Omental fat pad (tissue), 4 donors: ENCODE data around the gene SMTNL2. TPM values are rescaled to one million over a fixed set of nuclear protein-coding genes. Genes with fewer than 3 reads are reported as not detected.
"Not testable (repeated sequence)": the region's sequence is repeated elsewhere in the genome, so short reads cannot be mapped to it uniquely, and the experiment has no call there.

Experiments used
- ATAC-seq: fragments of 150-250 bp; one replicate; pipeline ENCODE4 v1.9.1; 2016; ENCODE audit warnings: mild to moderate bottlenecking, moderate library complexity; ENCODE audit not compliant: low FRiP score
- DNase-seq: peaks from one replicate; pipeline ENCODE4 v3.0.0-alpha.2; 2019; ENCODE audit warnings: low spot score
- CTCF ChIP-seq, 3 donors: fragments of 450-650 bp; IDR thresholded peaks; one replicate each; pipeline ENCODE4 v1.5.1; 2016 to 2017; ENCODE audit warnings: antibody characterized with exemption in 3 of 3, mild to moderate bottlenecking in 3 of 3, moderate library complexity in 2 of 3
- small RNA-seq: library from RNA; depleted of rRNA; stranded (forward); fragments of <200 nt; gene quantifications from one replicate; pipeline ENCODE3, GENCODE V24; 2016
- total RNA-seq, 4 donors: library from RNA; depleted of rRNA; stranded (reverse); fragments of >200 nt; gene quantifications; one replicate each; pipeline ENCODE4 v1.1.0, GENCODE V29; 2016

SMTNL2 gene
- total RNA-seq, 4 donors from 2014 or later: 2.8 to 14.2 (median 8.4) TPM

- ATAC-seq: no peak
- TF ChIP-seq CTCF (IDR thresholded peaks at IDR 0.05): no peak
- no peak for DNase-seq
These were observed 61.3 kb downstream of the SMTNL2 start for GRCh38 chr17:4645642-4646041.

GRCh38 chr17:4648741-4649140 is 64.4 kb downstream of the SMTNL2 start:
- no peak for TF ChIP-seq CTCF (IDR thresholded peaks at IDR 0.05)
- ATAC-seq (no peak), DNase-seq (no peak)

GRCh38 chr17:4652997-4653396 is 68.7 kb downstream of the SMTNL2 start:
- no peak for TF ChIP-seq CTCF (IDR thresholded peaks at IDR 0.05)
- ATAC-seq (no peak), DNase-seq (no peak)

- DNase-seq, ATAC-seq: not testable (repeated sequence)
These were observed 71.6 kb downstream of the SMTNL2 start for GRCh38 chr17:4655933-4656332.

- TF ChIP-seq CTCF (IDR thresholded peaks at IDR 0.05): no peak
- peak; percentile 65 for ATAC-seq
- no peak for DNase-seq
These were observed 73.3 kb downstream of the SMTNL2 start for GRCh38 chr17:4657678-4658077.

Small RNAs within 50 kb of the gene (small RNA-seq; reads per million reads assigned to genes)
- not detected for gene RNU6-955P

Other genes starting within 250 kb of the SMTNL2 start
- gene UBE2G1, start 217.9 kb upstream of the SMTNL2 start, total RNA-seq: 10 to 100 TPM; 34.7 to 45.6 (median 40.3) TPM
- gene SPNS3, start 150.6 kb upstream of the SMTNL2 start, total RNA-seq: 1 to 10 TPM in 1 of 4 donors, under 1 TPM in 1, not detected in 2; 0.47 to 1.0 TPM
- 10 to 100 TPM in 3 of 4 donors, 1 to 10 TPM in 1; 6.0 to 46.0 (median 22.6) TPM for gene SPNS2, start 85.6 kb upstream of the SMTNL2 start, total RNA-seq
- 100 to 1,000 TPM in 1 of 4 donors, 10 to 100 TPM in 3; 33.1 to 142 (median 39.1) TPM for gene MYBBP1A, start 29.1 kb upstream of the SMTNL2 start, total RNA-seq
- under 1 TPM in 1 of 4 donors, not detected in 3; 0.37 TPM for gene GGT6, start 24.0 kb upstream of the SMTNL2 start, total RNA-seq
- 100 to 1,000 TPM in 2 of 4 donors, 10 to 100 TPM in 1, not detected in 1; 24.4 to 379 (median 119) TPM for gene ALOX15, start 57.1 kb downstream of the SMTNL2 start, total RNA-seq
- 10 to 100 TPM; 13.1 to 24.4 (median 15.0) TPM for gene PELP1, start 119.6 kb downstream of the SMTNL2 start, total RNA-seq
- 100 to 1,000 TPM in 1 of 4 donors, 10 to 100 TPM in 3; 43.4 to 111 (median 78.6) TPM for gene ARRB2, start 126.1 kb downstream of the SMTNL2 start, total RNA-seq
- gene MED11, start 146.9 kb downstream of the SMTNL2 start, total RNA-seq: 10 to 100 TPM; 21.6 to 27.5 (median 26.7) TPM
- gene ZMYND15, start 155.3 kb downstream of the SMTNL2 start, total RNA-seq: 1 to 10 TPM in 2 of 4 donors, under 1 TPM in 1, not detected in 1; 0.46 to 4.1 (median 1.9) TPM
- 10 to 100 TPM; 16.6 to 92.1 (median 26.5) TPM for gene CXCL16, start 155.4 kb downstream of the SMTNL2 start, total RNA-seq
- gene TM4SF5, start 187.4 kb downstream of the SMTNL2 start, total RNA-seq: not detected
- gene VMO1, start 201.8 kb downstream of the SMTNL2 start, total RNA-seq: 10 to 100 TPM in 1 of 4 donors, 1 to 10 TPM in 3; 2.1 to 13.1 (median 8.4) TPM
- not detected for gene GLTPD2, start 204.4 kb downstream of the SMTNL2 start, total RNA-seq
- gene PSMB6, start 211.6 kb downstream of the SMTNL2 start, total RNA-seq: 100 to 1,000 TPM; 109 to 164 (median 150) TPM
- gene PLD2, start 222.6 kb downstream of the SMTNL2 start, total RNA-seq: 10 to 100 TPM; 20.8 to 29.2 (median 24.3) TPM
- gene MINK1, start 248.8 kb downstream of the SMTNL2 start, total RNA-seq: 10 to 100 TPM; 24.4 to 57.8 (median 31.9) TPM